Endothelial cell of umbilical vein (primary cell): ENCODE data around the gene CD40.

Experiments used
- EZH2 ChIP-seq: IDR thresholded peaks from 2 replicates; pipeline ENCODE4 v1.6.1; 2012; ENCODE audit warnings: borderline replicate concordance, low read depth, mild to moderate bottlenecking, moderate library complexity, low read length, inconsistent platforms; ENCODE audit not compliant: severe bottlenecking
- FOS ChIP-seq: IDR thresholded peaks from 2 replicates; pipeline ENCODE4 v1.6.1; 2011; ENCODE audit warnings: mild to moderate bottlenecking, low read length, moderate library complexity, borderline replicate concordance; ENCODE audit not compliant: insufficient read depth
- JUN ChIP-seq: IDR thresholded peaks from 2 replicates; pipeline ENCODE4 v1.6.1; 2011; ENCODE audit warnings: borderline replicate concordance, low read depth; ENCODE audit not compliant: insufficient read length, insufficient read depth
- POLR2A ChIP-seq: IDR thresholded peaks from 2 replicates; pipeline ENCODE4 v1.6.1; 2012; ENCODE audit warnings: low read depth, mild to moderate bottlenecking, control low read depth, low read length
- POLR2AphosphoS5 ChIP-seq: IDR thresholded peaks from 2 replicates; pipeline ENCODE4 v1.6.1; 2012; ENCODE audit warnings: low read depth, mild to moderate bottlenecking, control low read depth, low read length, moderate library complexity; ENCODE audit not compliant: insufficient read depth
- TF ChIP-seq, protein P1 (sequence below), 2 donors: IDR thresholded peaks; 1 replicate in 1 of 2; 2 replicates in 1 of 2; pipeline ENCODE4 v1.5.1; 2011; ENCODE audit warnings: low read length in 2 of 2, mild to moderate bottlenecking in 2 of 2, moderate library complexity in 2 of 2, control low read depth in 1 of 2, inconsistent platforms in 1 of 2, low read depth in 1 of 2; ENCODE audit not compliant: insufficient read depth in 1 of 2; ENCODE audit errors: extremely low read depth in 1 of 2
- TF ChIP-seq, protein P2 (sequence below): IDR thresholded peaks from 2 replicates; pipeline ENCODE4 v1.6.1; 2011; ENCODE audit not compliant: insufficient read depth, insufficient read length

DNA sequence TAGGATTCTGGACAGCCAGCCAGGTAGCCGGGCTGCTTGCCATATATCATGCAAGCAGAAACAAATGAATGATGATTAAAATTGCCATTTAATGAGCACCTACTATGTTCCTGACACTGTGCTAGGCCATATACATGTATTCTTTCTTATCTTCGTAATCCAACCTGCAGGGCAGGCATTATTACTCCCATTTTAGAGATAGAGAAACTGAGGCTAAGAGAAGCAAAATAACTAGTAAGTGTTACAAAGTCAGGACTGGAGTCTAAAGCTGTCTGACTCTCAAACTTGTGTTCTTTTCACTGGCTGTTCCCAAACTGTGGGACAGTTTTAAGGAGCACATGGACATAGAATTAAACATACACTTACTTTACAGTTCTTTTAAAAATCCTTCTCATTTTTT is 2.0 kb downstream of the CD40 start:
- TF ChIP-seq, protein P1, sequence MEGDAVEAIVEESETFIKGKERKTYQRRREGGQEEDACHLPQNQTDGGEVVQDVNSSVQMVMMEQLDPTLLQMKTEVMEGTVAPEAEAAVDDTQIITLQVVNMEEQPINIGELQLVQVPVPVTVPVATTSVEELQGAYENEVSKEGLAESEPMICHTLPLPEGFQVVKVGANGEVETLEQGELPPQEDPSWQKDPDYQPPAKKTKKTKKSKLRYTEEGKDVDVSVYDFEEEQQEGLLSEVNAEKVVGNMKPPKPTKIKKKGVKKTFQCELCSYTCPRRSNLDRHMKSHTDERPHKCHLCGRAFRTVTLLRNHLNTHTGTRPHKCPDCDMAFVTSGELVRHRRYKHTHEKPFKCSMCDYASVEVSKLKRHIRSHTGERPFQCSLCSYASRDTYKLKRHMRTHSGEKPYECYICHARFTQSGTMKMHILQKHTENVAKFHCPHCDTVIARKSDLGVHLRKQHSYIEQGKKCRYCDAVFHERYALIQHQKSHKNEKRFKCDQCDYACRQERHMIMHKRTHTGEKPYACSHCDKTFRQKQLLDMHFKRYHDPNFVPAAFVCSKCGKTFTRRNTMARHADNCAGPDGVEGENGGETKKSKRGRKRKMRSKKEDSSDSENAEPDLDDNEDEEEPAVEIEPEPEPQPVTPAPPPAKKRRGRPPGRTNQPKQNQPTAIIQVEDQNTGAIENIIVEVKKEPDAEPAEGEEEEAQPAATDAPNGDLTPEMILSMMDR (IDR thresholded peaks at IDR 0.05; ENCODE audit: extremely low read depth in 1 of 2, insufficient read depth in 1 of 2, low read depth in 1 of 2, low read length in 2 of 2) = no peak
- TF ChIP-seq POLR2AphosphoS5 (no peak), EZH2 (no peak), JUN (no peak), FOS (no peak), POLR2A (no peak)
- TF ChIP-seq, protein P2, sequence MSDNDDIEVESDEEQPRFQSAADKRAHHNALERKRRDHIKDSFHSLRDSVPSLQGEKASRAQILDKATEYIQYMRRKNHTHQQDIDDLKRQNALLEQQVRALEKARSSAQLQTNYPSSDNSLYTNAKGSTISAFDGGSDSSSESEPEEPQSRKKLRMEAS = no peak
